Measurements from ENCODE around the gene SPRYD3. TPM values are rescaled to one million over a fixed set of nuclear protein-coding genes. Genes with fewer than 3 reads are reported as not detected.

SPRYD3 gene
- total RNA-seq, 4 donors from 2014 or later = 10.1 to 27.0 (median 21.9) TPM

- 51% methylated on average over 10 of the region's 10 CpGs; no CpG with 5 or more reads in 1 of the 2 donors for WGBS, 2 donors (ENCODE audit: low coverage in 1 of 2)
- DNase-seq = no peak
- no peak overlapping the region for H3K4me3 ChIP-seq
- in situ Hi-C loops (cut with MboI; ENCODE audit: low pct_ligation_motif_present in 1 of 4, low pct_unique_long_range_greater_than_20kb in 1 of 4, low sequenced_read_pairs in 3 of 4) (no loop called here), intact Hi-C loops (cut with DNase I; ENCODE audit: low total_unique reads) (no loop called here)
- H3K9me3 ChIP-seq = no peaks in the 10 kb centered on the region
- TF ChIP-seq CTCF (IDR thresholded peaks at IDR 0.05) (no peak), POLR2AphosphoS5 (IDR thresholded peaks at IDR 0.05) (no peak), POLR2A (IDR thresholded peaks at IDR 0.05) (no peak), EP300 (IDR thresholded peaks at IDR 0.05; ENCODE audit: low read depth) (no peak)
- H3K36me3 ChIP-seq = peaks cover 0 to 12% (median 4%) of the 10 kb centered on the region in 4 donors
- no peaks in the 10 kb centered on the region for H3K27me3 ChIP-seq
- H3K4me1 ChIP-seq = peaks cover 27 to 49% (median 40%) of the 10 kb centered on the region in 4 donors
- H3K27ac ChIP-seq = peak overlapping the region; percentile 96 to 99 (median 98)
These were observed 35.1 kb downstream of the SPRYD3 start for GRCh38 chr12:53044052-53044581.

- H3K36me3 ChIP-seq = peaks cover 0 to 21% (median 11%) of the 10 kb centered on the region in 4 donors
- DNase-seq = no peak
- H3K27me3 ChIP-seq = no peaks in the 10 kb centered on the region
- no peaks in the 10 kb centered on the region for H3K9me3 ChIP-seq
- no peak for TF ChIP-seq EP300 (IDR thresholded peaks at IDR 0.05; ENCODE audit: low read depth)
- no peak for TF ChIP-seq CTCF (IDR thresholded peaks at IDR 0.05)
- TF ChIP-seq POLR2AphosphoS5 (IDR thresholded peaks at IDR 0.05) = no peak
- TF ChIP-seq POLR2A (IDR thresholded peaks at IDR 0.05) = no peak
- WGBS, 2 donors (ENCODE audit: low coverage in 1 of 2) = 73 to 80% methylated on average over 4 to 7 of the region's 7 CpGs
- peaks cover 17 to 45% (median 35%) of the 10 kb centered on the region in 4 donors for H3K4me1 ChIP-seq
- intact Hi-C loops (cut with DNase I; ENCODE audit: low total_unique reads) (no loop called here), in situ Hi-C loops (cut with MboI; ENCODE audit: low pct_ligation_motif_present in 1 of 4, low pct_unique_long_range_greater_than_20kb in 1 of 4, low sequenced_read_pairs in 3 of 4) (no loop called here)
- H3K27ac ChIP-seq = peak overlapping the region in 1 of 4 donors; percentile 6
- no peak overlapping the region for H3K4me3 ChIP-seq
These were observed 36.4 kb downstream of the SPRYD3 start for GRCh38 chr12:53042607-53043454.

- Histone ChIP-seq H3K27me3 (no peaks in the 10 kb centered on the region), H3K4me3 (no peak overlapping the region), H3K9me3 (no peaks in the 10 kb centered on the region), H3K27ac (peak overlapping the region in 3 of 4 donors; percentile 63 to 74 (median 70)), H3K36me3 (peaks cover 0 to 51% (median 26%) of the 10 kb centered on the region in 4 donors), H3K4me1 (peaks cover 5 to 24% (median 16%) of the 10 kb centered on the region in 4 donors)
- TF ChIP-seq POLR2A (IDR thresholded peaks at IDR 0.05) (no peak), EP300 (IDR thresholded peaks at IDR 0.05; ENCODE audit: low read depth) (no peak), CTCF (IDR thresholded peaks at IDR 0.05) (no peak), POLR2AphosphoS5 (IDR thresholded peaks at IDR 0.05) (no peak)
- no peak for DNase-seq
- 84 to 95% methylated on average over 3 to 4 of the region's 4 CpGs for WGBS, 2 donors (ENCODE audit: low coverage in 1 of 2)
- intact Hi-C loops (cut with DNase I; ENCODE audit: low total_unique reads) (no loop called here), in situ Hi-C loops (cut with MboI; ENCODE audit: low pct_ligation_motif_present in 1 of 4, low pct_unique_long_range_greater_than_20kb in 1 of 4, low sequenced_read_pairs in 3 of 4) (no loop called here)
These were observed 39.3 kb downstream of the SPRYD3 start for GRCh38 chr12:53039851-53040250.

- H3K27me3 ChIP-seq = no peaks in the 10 kb centered on the region
- DNase-seq = no peak
- 83 to 100% methylated on average over 1 to 3 of the region's 3 CpGs for WGBS, 2 donors (ENCODE audit: low coverage in 1 of 2)
- intact Hi-C loops (cut with DNase I; ENCODE audit: low total_unique reads) (no loop called here), in situ Hi-C loops (cut with MboI; ENCODE audit: low pct_ligation_motif_present in 1 of 4, low pct_unique_long_range_greater_than_20kb in 1 of 4, low sequenced_read_pairs in 3 of 4) (no loop called here)
- peaks cover 0 to 12% (median 6%) of the 10 kb centered on the region in 4 donors for H3K4me1 ChIP-seq
- H3K27ac ChIP-seq = no peak overlapping the region
- TF ChIP-seq POLR2A (IDR thresholded peaks at IDR 0.05) = no peak
- no peak for TF ChIP-seq EP300 (IDR thresholded peaks at IDR 0.05; ENCODE audit: low read depth)
- no peak for TF ChIP-seq POLR2AphosphoS5 (IDR thresholded peaks at IDR 0.05)
- no peak for TF ChIP-seq CTCF (IDR thresholded peaks at IDR 0.05)
- H3K4me3 ChIP-seq = no peak overlapping the region
- H3K36me3 ChIP-seq = peaks cover 0 to 63% (median 35%) of the 10 kb centered on the region in 4 donors
- no peaks in the 10 kb centered on the region for H3K9me3 ChIP-seq
These were observed 42.4 kb downstream of the SPRYD3 start for GRCh38 chr12:53036802-53037201.

Measured in transverse colon (tissue), 4 donors.